SK-N-SH (cell line): ENCODE measurements around the gene YBX2.

ENCODE experiments used
- CTCF ChIP-seq: fragments of 200-600 bp; sonication (generic); IDR thresholded peaks from 2 replicates; pipeline ENCODE4 v1.6.1; 2017; ENCODE audit warnings: antibody characterized with exemption, mild to moderate bottlenecking, moderate library complexity
- EZH2phosphoT487 ChIP-seq: fragments of 200-600 bp; sonication (generic); IDR thresholded peaks from 2 replicates; pipeline ENCODE4 v1.6.1; 2017; ENCODE audit warnings: low read depth, mixed run types, mild to moderate bottlenecking, antibody characterized with exemption, moderate library complexity, borderline replicate concordance
- FOXJ3 ChIP-seq: sonication (generic); formaldehyde crosslinking; IDR thresholded peaks from 2 replicates; pipeline ENCODE4 v1.5.1; 2020; ENCODE audit warnings: mild to moderate bottlenecking, missing genetic modification reagents
- PBX3 ChIP-seq: IDR thresholded peaks from 2 replicates; pipeline ENCODE4; 2012
- RCOR1 ChIP-seq: fragments of 150-350 bp; IDR thresholded peaks from 2 replicates; pipeline ENCODE4 v1.6.1; 2017; ENCODE audit warnings: antibody characterized with exemption, low read length
- REST ChIP-seq: IDR thresholded peaks from 2 replicates; pipeline ENCODE4 v1.6.1; 2012; ENCODE audit warnings: mild to moderate bottlenecking, low read depth, low read length, moderate library complexity
- RFX5 ChIP-seq: IDR thresholded peaks from 2 replicates; pipeline ENCODE4 v1.6.1; 2012; ENCODE audit warnings: mild to moderate bottlenecking, improper control_type of control experiment, low read length
- SMC3 ChIP-seq: IDR thresholded peaks from 2 replicates; pipeline ENCODE4 v1.6.1; 2012; ENCODE audit warnings: low read depth, low read length, improper control_type of control experiment
- TAF1 ChIP-seq: IDR thresholded peaks from 2 replicates; pipeline ENCODE4 v1.6.1; 2012; ENCODE audit warnings: low read depth, mild to moderate bottlenecking, low read length, moderate library complexity, borderline replicate concordance
- TEAD4 ChIP-seq: IDR thresholded peaks from 2 replicates; pipeline ENCODE4 v1.4.0; 2012; ENCODE audit warnings: mild to moderate bottlenecking, borderline replicate concordance; ENCODE audit not compliant: insufficient read depth
- YY1 ChIP-seq: IDR thresholded peaks from 2 replicates; pipeline ENCODE4 v1.4.0; 2012; ENCODE audit warnings: low read depth, mild to moderate bottlenecking
- TF ChIP-seq, protein P1 (sequence below): IDR thresholded peaks from 2 replicates; pipeline ENCODE4 v1.4.0; 2012; ENCODE audit warnings: low read depth
- TF ChIP-seq, protein P2 (sequence below): fragments of 150-350 bp; IDR thresholded peaks from 2 replicates; pipeline ENCODE4 v1.6.1; 2017; ENCODE audit warnings: antibody characterized with exemption, low read length, low read depth, borderline replicate concordance

DNA sequence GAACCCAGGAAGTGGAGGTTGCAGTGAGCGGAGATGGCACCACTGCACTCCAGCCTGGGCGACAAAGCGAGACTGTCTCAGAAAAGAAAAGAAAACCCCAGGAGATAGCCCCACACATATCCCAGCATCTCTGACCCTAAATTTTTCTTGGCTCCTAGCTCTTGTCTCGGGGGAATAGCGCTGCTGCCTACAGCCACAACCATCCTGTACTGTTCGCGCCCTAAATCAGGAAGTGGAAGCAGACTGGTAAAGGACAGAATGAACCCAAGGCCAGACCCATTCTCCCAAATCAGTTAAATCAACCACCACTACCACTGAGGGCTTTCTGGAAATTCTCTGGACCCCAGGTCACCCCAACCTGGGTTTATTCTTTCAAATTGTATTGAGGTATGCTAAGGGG is 44.6 kb downstream of the YBX2 start:
- TF ChIP-seq TAF1 (no peak), RFX5 (no peak), CTCF (no peak), TEAD4 (no peak), RCOR1 (no peak), PBX3 (no peak), SMC3 (no peak), REST (no peak), YY1 (no peak), FOXJ3 (CRISPR knock-in tag) (no peak), EZH2phosphoT487 (no peak)
- TF ChIP-seq, protein P1, sequence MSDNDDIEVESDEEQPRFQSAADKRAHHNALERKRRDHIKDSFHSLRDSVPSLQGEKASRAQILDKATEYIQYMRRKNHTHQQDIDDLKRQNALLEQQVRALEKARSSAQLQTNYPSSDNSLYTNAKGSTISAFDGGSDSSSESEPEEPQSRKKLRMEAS: no peak
- TF ChIP-seq, protein P2, sequence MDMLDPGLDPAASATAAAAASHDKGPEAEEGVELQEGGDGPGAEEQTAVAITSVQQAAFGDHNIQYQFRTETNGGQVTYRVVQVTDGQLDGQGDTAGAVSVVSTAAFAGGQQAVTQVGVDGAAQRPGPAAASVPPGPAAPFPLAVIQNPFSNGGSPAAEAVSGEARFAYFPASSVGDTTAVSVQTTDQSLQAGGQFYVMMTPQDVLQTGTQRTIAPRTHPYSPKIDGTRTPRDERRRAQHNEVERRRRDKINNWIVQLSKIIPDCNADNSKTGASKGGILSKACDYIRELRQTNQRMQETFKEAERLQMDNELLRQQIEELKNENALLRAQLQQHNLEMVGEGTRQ: no peak
